Esophagus (tissue), 2 donors: ENCODE data around the gene IFT27. TPM values are rescaled to one million over a fixed set of nuclear protein-coding genes. Genes with fewer than 3 reads are reported as not detected.

Source experiments
- H3K27ac ChIP-seq, 2 donors: one replicate each; pipeline ENCODE4 v1.5.1; 2013; ENCODE audit warnings: low read depth in 2 of 2, mild to moderate bottlenecking in 2 of 2, inconsistent platforms in 1 of 2, low read length in 1 of 2, moderate library complexity in 1 of 2
- H3K27me3 ChIP-seq, 2 donors: one replicate each; pipeline ENCODE4 v1.6.1; 2013; ENCODE audit warnings: low read length in 2 of 2, control low read depth in 1 of 2, mild to moderate bottlenecking in 1 of 2; ENCODE audit not compliant: insufficient read depth in 2 of 2, control insufficient read depth in 1 of 2
- H3K36me3 ChIP-seq, 2 donors: one replicate each; pipeline ENCODE4 v1.6.1; 2013; ENCODE audit warnings: low read length in 1 of 2; ENCODE audit not compliant: control insufficient read depth in 2 of 2, insufficient read depth in 2 of 2
- H3K4me1 ChIP-seq, 2 donors: one replicate each; pipeline ENCODE4 v1.6.1; 2013; ENCODE audit warnings: low read length in 1 of 2; ENCODE audit not compliant: control insufficient read depth in 2 of 2, insufficient read depth in 2 of 2
- H3K4me3 ChIP-seq, 2 donors: one replicate each; pipeline ENCODE4 v1.5.1; 2013; ENCODE audit warnings: low read length in 2 of 2, mild to moderate bottlenecking in 2 of 2, low read depth in 1 of 2, moderate library complexity in 1 of 2
- H3K9me3 ChIP-seq, 2 donors: one replicate each; pipeline ENCODE4 v1.6.1; 2013; ENCODE audit warnings: mild to moderate bottlenecking in 2 of 2, low read depth in 1 of 2, low read length in 1 of 2, moderate library complexity in 1 of 2; ENCODE audit not compliant: control insufficient read depth in 2 of 2, insufficient read depth in 1 of 2
- WGBS, 2 donors: extraction: QIAGEN DNeasy Blood & Tissue Kit; methylation state at CpG; one replicate each; pipeline ENCODE4 v1.1.7; 2013; 5-methylcytosine and 5-hydroxymethylcytosine counted together
- polyA plus RNA-seq, 2 donors: library from polyadenylated mRNA; stranded (reverse); fragments of 200-250 nt; gene quantifications; one replicate each; pipeline ENCODE4 v1.2.3, GENCODE V29; 2013
- donor health status: healthy with polysubstance abuse.
- donor health status: Bipolar disorder and iron deficiency.

The IFT27 gene
- polyA plus RNA-seq, 2 donors, result 10.3 to 16.0 TPM

- WGBS, 2 donors, result 70 to 75% methylated on average over 11 of the region's 11 CpGs
- Histone ChIP-seq H3K9me3 (peaks cover 0 to under 1% of the 10 kb centered on the region in 2 donors), H3K4me1 (peaks cover 0 to 16% of the 10 kb centered on the region in 2 donors), H3K27me3 (no peaks in the 10 kb centered on the region), H3K27ac (no peak overlapping the region), H3K4me3 (no peak overlapping the region), H3K36me3 (no peaks in the 10 kb centered on the region)
Measured at GRCh38 chr22:36746375-36746970, 29.4 kb downstream of the IFT27 start.

GRCh38 chr22:36745301-36745995 is 30.5 kb downstream of the IFT27 start:
- H3K36me3 ChIP-seq, result no peaks in the 10 kb centered on the region
- no peak overlapping the region for H3K27ac ChIP-seq
- H3K27me3 ChIP-seq, result no peaks in the 10 kb centered on the region
- peaks cover 0 to 2% of the 10 kb centered on the region in 2 donors for H3K9me3 ChIP-seq
- H3K4me3 ChIP-seq, result no peak overlapping the region
- H3K4me1 ChIP-seq, result peaks cover 0 to 16% of the 10 kb centered on the region in 2 donors
- WGBS, 2 donors, result 46 to 54% methylated on average over 8 of the region's 8 CpGs

GRCh38 chr22:36744791-36745190 is 31.1 kb downstream of the IFT27 start:
- peaks cover 0 to 16% of the 10 kb centered on the region in 2 donors for H3K4me1 ChIP-seq
- WGBS, 2 donors, result 84 to 88% methylated on average over 13 of the region's 13 CpGs
- H3K27ac ChIP-seq, result no peak overlapping the region
- H3K4me3 ChIP-seq, result no peak overlapping the region
- no peaks in the 10 kb centered on the region for H3K36me3 ChIP-seq
- peaks cover 0 to 2% of the 10 kb centered on the region in 2 donors for H3K9me3 ChIP-seq
- H3K27me3 ChIP-seq, result no peaks in the 10 kb centered on the region

GRCh38 chr22:36744413-36744765 is 31.5 kb downstream of the IFT27 start:
- H3K4me3 ChIP-seq, result no peak overlapping the region
- 63 to 73% methylated on average over 4 of the region's 4 CpGs for WGBS, 2 donors
- no peaks in the 10 kb centered on the region for H3K27me3 ChIP-seq
- no peaks in the 10 kb centered on the region for H3K36me3 ChIP-seq
- peaks cover 0 to 16% of the 10 kb centered on the region in 2 donors for H3K4me1 ChIP-seq
- H3K27ac ChIP-seq, result no peak overlapping the region
- peaks cover 0 to 6% of the 10 kb centered on the region in 2 donors for H3K9me3 ChIP-seq

GRCh38 chr22:36743591-36744412 is 32.1 kb downstream of the IFT27 start:
- Histone ChIP-seq H3K27me3 (no peaks in the 10 kb centered on the region), H3K4me3 (no peak overlapping the region), H3K4me1 (peaks cover 0 to 16% of the 10 kb centered on the region in 2 donors), H3K27ac (no peak overlapping the region), H3K9me3 (peaks cover under 1 to 8% of the 10 kb centered on the region in 2 donors), H3K36me3 (no peaks in the 10 kb centered on the region)
- WGBS, 2 donors, result 70 to 72% methylated on average over 21 of the region's 21 CpGs

- Histone ChIP-seq H3K27me3 (no peaks in the 10 kb centered on the region), H3K36me3 (no peaks in the 10 kb centered on the region), H3K4me3 (no peak overlapping the region), H3K9me3 (peaks cover 4 to 8% of the 10 kb centered on the region in 2 donors), H3K27ac (no peak overlapping the region), H3K4me1 (peaks cover 0 to 16% of the 10 kb centered on the region in 2 donors)
- WGBS, 2 donors, result 79 to 80% methylated on average over 4 of the region's 4 CpGs
Measured at GRCh38 chr22:36743011-36743410, 32.9 kb downstream of the IFT27 start.

GRCh38 chr22:36741968-36742367 is 34.0 kb downstream of the IFT27 start:
- Histone ChIP-seq H3K36me3 (no peaks in the 10 kb centered on the region), H3K27me3 (peaks cover 0 to 2% of the 10 kb centered on the region in 2 donors), H3K27ac (no peak overlapping the region), H3K4me1 (peaks cover 0 to 19% of the 10 kb centered on the region in 2 donors), H3K9me3 (peaks cover 4 to 8% of the 10 kb centered on the region in 2 donors), H3K4me3 (no peak overlapping the region)
- whole genome bisulfite sequencing, 2 donors, result 41 to 55% methylated on average over 6 of the region's 6 CpGs

- no peak overlapping the region for H3K27ac ChIP-seq
- H3K9me3 ChIP-seq, result peaks cover 4 to 8% of the 10 kb centered on the region in 2 donors
- no peak overlapping the region for H3K4me3 ChIP-seq
- peaks cover 0 to 23% of the 10 kb centered on the region in 2 donors for H3K4me1 ChIP-seq
- peaks cover 0 to 3% of the 10 kb centered on the region in 2 donors for H3K27me3 ChIP-seq
- H3K36me3 ChIP-seq, result no peaks in the 10 kb centered on the region
- WGBS, 2 donors, result 81 to 87% methylated on average over 8 of the region's 8 CpGs
Measured at GRCh38 chr22:36741204-36741793, 34.6 kb downstream of the IFT27 start.

GRCh38 chr22:36740716-36741115 is 35.2 kb downstream of the IFT27 start:
- Histone ChIP-seq H3K27ac (no peak overlapping the region), H3K9me3 (peaks cover 4 to 8% of the 10 kb centered on the region in 2 donors), H3K27me3 (peaks cover 0 to 3% of the 10 kb centered on the region in 2 donors), H3K4me1 (peaks cover 0 to 21% of the 10 kb centered on the region in 2 donors), H3K4me3 (no peak overlapping the region), H3K36me3 (no peaks in the 10 kb centered on the region)
- 74 to 81% methylated on average over 4 of the region's 4 CpGs for WGBS, 2 donors
